Heart right ventricle (tissue), 16 donors: ENCODE measurements around the gene STAG3. TPM values are rescaled to one million over a fixed set of nuclear protein-coding genes. Genes with fewer than 3 reads are reported as not detected.
"Not testable (repeated sequence)": the region's sequence is repeated elsewhere in the genome, so short reads cannot be mapped to it uniquely, and the experiment has no call there.

Source experiments
- ATAC-seq, 8 donors: fragments of 200-7000 bp; cut with Tn5 transposase; one replicate each; pipeline ENCODE4 v1.9.1; 2020; ENCODE audit warnings: mild to moderate bottlenecking in 8 of 8, moderate library complexity in 8 of 8, moderate number of reproducible peaks in 1 of 8
- DNase-seq, 2 donors: peaks; one replicate each; pipeline ENCODE4 v3.0.0-alpha.2; 2020
- H3K27ac ChIP-seq, 10 donors: fragments of 200-600 bp; sonication (generic) in 2 of 10; one replicate each; pipeline versions ENCODE4 v1.5.0 to v1.8.0; 2020 to 2022; ENCODE audit warnings: mild to moderate bottlenecking in 3 of 10
- H3K27me3 ChIP-seq, 7 donors: fragments of 200-600 bp; one replicate each; pipeline ENCODE4 v1.8.0; 2021 to 2022; ENCODE audit warnings: mild to moderate bottlenecking in 2 of 7
- H3K36me3 ChIP-seq, 9 donors: fragments of 200-600 bp; sonication (generic) in 1 of 9; one replicate each; pipeline versions ENCODE4 v1.5.0 to v1.8.0; 2020 to 2022; ENCODE audit warnings: mild to moderate bottlenecking in 2 of 9
- H3K4me1 ChIP-seq, 9 donors: fragments of 200-600 bp; sonication (generic) in 1 of 9; one replicate each; pipeline versions ENCODE4 v1.5.0 to v1.8.0; 2020 to 2022; ENCODE audit warnings: mild to moderate bottlenecking in 4 of 9
- H3K4me3 ChIP-seq, 10 donors: fragments of 200-600 bp; sonication (generic) in 2 of 10; one replicate each; pipeline versions ENCODE4 v1.5.0 to v1.8.0; 2020 to 2022; ENCODE audit warnings: mild to moderate bottlenecking in 7 of 10, moderate library complexity in 2 of 10
- H3K9me3 ChIP-seq, 11 donors: fragments of 200-600 bp in 10 of 11; sonication (generic) in 2 of 11; one replicate each; pipeline versions ENCODE4 v1.5.0 to v1.8.0; 2013 to 2022; ENCODE audit warnings: mild to moderate bottlenecking in 2 of 11, control low read depth in 1 of 11, moderate library complexity in 1 of 11
- WGBS, 2 donors: extraction: QIAGEN DNeasy Blood & Tissue Kit; methylation state at CpG; one replicate each; pipeline ENCODE4 v1.1.7; 2013; ENCODE audit warnings: inconsistent platforms in 1 of 2; 5-methylcytosine and 5-hydroxymethylcytosine counted together
- intact Hi-C, 10 donors: fragments of 100-400 bp; cut with DNase I; formaldehyde crosslinking; loops; one replicate each; pipeline versions ENCODE4 v1.11.1 to v1.14.2; 2022
- polyA plus RNA-seq, 2 donors: library from polyadenylated mRNA; stranded (reverse); fragments of 200-250 nt; gene quantifications; one replicate each; pipeline ENCODE4 v1.2.3, GENCODE V29; 2013
- total RNA-seq, 10 donors: library from RNA; stranded (reverse); fragmentation: NEBNext Ultra II Directional in 3 of 10; extraction: Animal tissue kit (Norgen Biotek cat#: 25700) in 3 of 10; gene quantifications; one replicate each; pipeline versions ENCODE4 v1.2.1 to v1.2.4, GENCODE V29; 2021 to 2023
- TF ChIP-seq, protein P1 (sequence below), 9 donors: fragments of 200-600 bp; sonication (generic) in 2 of 9; IDR thresholded peaks; one replicate each; pipeline versions ENCODE4 v1.5.0 to v1.8.0; 2021 to 2022; ENCODE audit warnings: antibody characterized with exemption in 9 of 9, mild to moderate bottlenecking in 5 of 9, moderate library complexity in 1 of 9
- donor health status: Arrhythmogenic right ventricular cardiomyopathy.
- donor health status: ischemic (EF 13 %, LVEDD 7.1; RV severe dilation, severe dysfunction).
- donor health status: healthy with polysubstance abuse.
- donor health status: DM: no; HTN: yes; CAD: no.
- donor health status: DM: no; HTN: no; CAD: no.
- donor health status: ischemic (EF 25% LVEDD 6.9; RV normal size, moderate dysfunction).
- donor health status: ischemic (EF 25% LVEDD 5.7; RV mildly dilated, moderate dysfunction).
- donor health status: healthy.
- donor health status: DM: yes; HTN: yes; CAD: no.
- donor health status: Ischemic cardiomyopathy.
- donor health status: ischemic (EF 35%, LVEDD 5.7; RV mildly dilated, moderate dysfunction).
- donor health status: nonischemic (EF 11% LVEDD 7.7; RV severe dilation, severe dysfunction).
- donor health status: DM: yes; HTN: yes; CAD: no.
- donor health status: PGD.
- donor health status: ischemic (EF 29% LVEDD 5.4; RV normal size, mild dysfunction).
- donor health status: nonischemic (EF 23%, LVEDD 6.1; RV moderate dilation, normal function).

Gene STAG3
- total and polyA plus RNA-seq, 12 donors: 0.13 to 1.5 (median 0.47) TPM; not detected in 1

- ATAC-seq (no peak), DNase-seq (no peak)
- intact Hi-C loops: no loop called here
- TF ChIP-seq, protein P1, sequence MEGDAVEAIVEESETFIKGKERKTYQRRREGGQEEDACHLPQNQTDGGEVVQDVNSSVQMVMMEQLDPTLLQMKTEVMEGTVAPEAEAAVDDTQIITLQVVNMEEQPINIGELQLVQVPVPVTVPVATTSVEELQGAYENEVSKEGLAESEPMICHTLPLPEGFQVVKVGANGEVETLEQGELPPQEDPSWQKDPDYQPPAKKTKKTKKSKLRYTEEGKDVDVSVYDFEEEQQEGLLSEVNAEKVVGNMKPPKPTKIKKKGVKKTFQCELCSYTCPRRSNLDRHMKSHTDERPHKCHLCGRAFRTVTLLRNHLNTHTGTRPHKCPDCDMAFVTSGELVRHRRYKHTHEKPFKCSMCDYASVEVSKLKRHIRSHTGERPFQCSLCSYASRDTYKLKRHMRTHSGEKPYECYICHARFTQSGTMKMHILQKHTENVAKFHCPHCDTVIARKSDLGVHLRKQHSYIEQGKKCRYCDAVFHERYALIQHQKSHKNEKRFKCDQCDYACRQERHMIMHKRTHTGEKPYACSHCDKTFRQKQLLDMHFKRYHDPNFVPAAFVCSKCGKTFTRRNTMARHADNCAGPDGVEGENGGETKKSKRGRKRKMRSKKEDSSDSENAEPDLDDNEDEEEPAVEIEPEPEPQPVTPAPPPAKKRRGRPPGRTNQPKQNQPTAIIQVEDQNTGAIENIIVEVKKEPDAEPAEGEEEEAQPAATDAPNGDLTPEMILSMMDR (IDR thresholded peaks at IDR 0.05): no peak
- Histone ChIP-seq H3K36me3 (no peaks in the 10 kb centered on the region), H3K4me3 (no peak overlapping the region), H3K4me1 (peaks cover 0 to 10% (median 0%) of the 10 kb centered on the region in 9 donors), H3K27me3 (peaks cover 0 to 19% (median 0%) of the 10 kb centered on the region in 7 donors), H3K9me3 (no peaks in the 10 kb centered on the region), H3K27ac (no peak overlapping the region)
- WGBS, 2 donors: 68 to 70% methylated on average over 2 of the region's 2 CpGs
These were observed 8.0 kb downstream of the STAG3 start for GRCh38 chr7:100185726-100186125.

DNA sequence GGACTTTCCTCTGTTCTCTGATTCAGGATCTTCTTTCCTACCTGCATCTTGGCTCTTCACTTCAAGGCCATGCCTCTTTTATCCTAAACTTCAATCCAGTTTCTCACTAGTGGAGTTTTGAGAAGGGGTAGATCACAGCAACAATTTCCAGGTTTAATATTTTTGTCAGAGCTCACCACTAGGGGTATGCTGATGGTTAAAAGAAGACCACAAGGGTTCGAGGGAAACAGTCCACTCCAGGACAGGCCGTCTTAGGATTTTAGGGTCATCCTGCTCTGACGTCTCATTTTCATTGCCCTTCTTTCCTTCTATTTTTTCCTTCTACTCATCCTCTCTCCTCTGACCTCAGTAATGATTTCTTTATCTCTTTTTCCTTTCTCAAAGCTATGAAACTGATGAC lies 11.3 kb downstream of the STAG3 start:
- no peaks in the 10 kb centered on the region for H3K9me3 ChIP-seq
- peaks cover 0 to under 1% (median 0%) of the 10 kb centered on the region in 7 donors for H3K27me3 ChIP-seq
- peaks cover 0 to 24% (median 0%) of the 10 kb centered on the region in 9 donors for H3K4me1 ChIP-seq
- 71 to 79% methylated on average over 3 of the region's 3 CpGs for WGBS, 2 donors
- TF ChIP-seq, protein P1 (IDR thresholded peaks at IDR 0.05): no peak
- DNase-seq (no peak), ATAC-seq (no peak)
- H3K27ac ChIP-seq: no peak overlapping the region
- no peaks in the 10 kb centered on the region for H3K36me3 ChIP-seq
- H3K4me3 ChIP-seq: no peak overlapping the region
- intact Hi-C loops: no loop called here

GRCh38 chr7:100190048-100190711 lies 12.5 kb downstream of the STAG3 start:
- DNase-seq (no peak), ATAC-seq (peak in 1 of 8 donors; percentile 20)
- 70 to 71% methylated on average over 4 of the region's 4 CpGs for WGBS, 2 donors
- TF ChIP-seq, protein P1 (IDR thresholded peaks at IDR 0.05): peak in 7 of 9 donors; percentile 16 to 49 (median 42)
- Histone ChIP-seq H3K4me3 (no peak overlapping the region), H3K27ac (no peak overlapping the region), H3K4me1 (peaks cover 0 to 24% (median 0%) of the 10 kb centered on the region in 9 donors), H3K27me3 (peaks cover 0 to 6% (median 0%) of the 10 kb centered on the region in 7 donors), H3K36me3 (no peaks in the 10 kb centered on the region), H3K9me3 (no peaks in the 10 kb centered on the region)
- intact Hi-C loops: no loop called here

GRCh38 chr7:100191775-100192174 lies 14.1 kb downstream of the STAG3 start:
- Histone ChIP-seq H3K27ac (no peak overlapping the region), H3K27me3 (peaks cover 0 to 6% (median 0%) of the 10 kb centered on the region in 7 donors), H3K36me3 (no peaks in the 10 kb centered on the region), H3K9me3 (no peaks in the 10 kb centered on the region), H3K4me1 (peaks cover 0 to 24% (median 0%) of the 10 kb centered on the region in 9 donors), H3K4me3 (no peak overlapping the region)
- intact Hi-C loops: no loop called here
- ATAC-seq (no peak), DNase-seq (no peak)
- TF ChIP-seq, protein P1 (IDR thresholded peaks at IDR 0.05): no peak
- WGBS, 2 donors: 63 to 66% methylated on average over 2 of the region's 2 CpGs

GRCh38 chr7:100192281-100192862 lies 14.7 kb downstream of the STAG3 start:
- ATAC-seq, intact Hi-C loops, H3K4me3 ChIP-seq, H3K27ac ChIP-seq, H3K27me3 ChIP-seq, H3K9me3 ChIP-seq, DNase-seq, H3K36me3 ChIP-seq: not testable (repeated sequence)
- H3K4me1 ChIP-seq: peaks cover 0 to 24% (median 0%) of the 10 kb centered on the region in 9 donors
- 95 to 97% methylated on average over 6 of the region's 6 CpGs for WGBS, 2 donors
